Activated T-helper 9 cell treated with anti-CD3 and anti-CD28 coated beads, Interleukin-2, amount 50 U/mL, for 16 hours (primary cell): Measurements from ENCODE around the gene AP4S1.
"Not testable (repeated sequence)": the region's sequence is repeated elsewhere in the genome, so short reads cannot be mapped to it uniquely, and the experiment has no call there.

Experiments used
- DNase-seq: peaks from one replicate; pipeline ENCODE4 v3.0.0-alpha.2; 2020; ENCODE audit warnings: low read depth

The AP4S1 gene

GRCh38 chr14:31042893-31043292 lies 17.4 kb downstream of the AP4S1 start:
- DNase-seq, result not testable (repeated sequence)

- DNase-seq, result no peak
These were observed 17.9 kb downstream of the AP4S1 start for GRCh38 chr14:31043379-31043778.

- no peak for DNase-seq
These were observed 20.1 kb downstream of the AP4S1 start for GRCh38 chr14:31045501-31046080.

GRCh38 chr14:31047503-31047902 lies 22.1 kb downstream of the AP4S1 start:
- DNase-seq, result no peak

GRCh38 chr14:31051023-31051422 lies 25.6 kb downstream of the AP4S1 start:
- no peak for DNase-seq

- no peak for DNase-seq
These were observed 26.1 kb downstream of the AP4S1 start for GRCh38 chr14:31051511-31051910.

- not testable (repeated sequence) for DNase-seq
These were observed 27.6 kb downstream of the AP4S1 start for GRCh38 chr14:31052905-31053586.

- no peak for DNase-seq
These were observed 31.6 kb downstream of the AP4S1 start for GRCh38 chr14:31057035-31057434.

GRCh38 chr14:31057701-31058364 lies 32.4 kb downstream of the AP4S1 start:
- DNase-seq, result no peak

- no peak for DNase-seq
These were observed 33.9 kb downstream of the AP4S1 start for GRCh38 chr14:31059152-31059924.

GRCh38 chr14:31060253-31060875 lies 34.9 kb downstream of the AP4S1 start:
- no peak for DNase-seq

- not testable (repeated sequence) for DNase-seq
These were observed 37.5 kb downstream of the AP4S1 start for GRCh38 chr14:31062908-31063307.

GRCh38 chr14:31068235-31068634 lies 42.8 kb downstream of the AP4S1 start:
- DNase-seq, result no peak

- no peak for DNase-seq
These were observed 43.9 kb downstream of the AP4S1 start for GRCh38 chr14:31069343-31069742.

- no peak for DNase-seq
These were observed 45.0 kb downstream of the AP4S1 start for GRCh38 chr14:31070431-31070830.

GRCh38 chr14:31071151-31071550 lies 45.7 kb downstream of the AP4S1 start:
- DNase-seq, result no peak

- DNase-seq, result no peak
These were observed 49.7 kb downstream of the AP4S1 start for GRCh38 chr14:31075144-31075543.

- no peak for DNase-seq
These were observed 53.3 kb downstream of the AP4S1 start for GRCh38 chr14:31078766-31079165.

- no peak for DNase-seq
These were observed 54.6 kb downstream of the AP4S1 start for GRCh38 chr14:31080056-31080455.

GRCh38 chr14:31080484-31080883 lies 55.0 kb downstream of the AP4S1 start:
- no peak for DNase-seq

- no peak for DNase-seq
These were observed 58.3 kb downstream of the AP4S1 start for GRCh38 chr14:31083781-31084180.

- DNase-seq, result no peak
These were observed 58.9 kb downstream of the AP4S1 start for GRCh38 chr14:31084385-31084784.
